ENCODE results near the gene RGL2.

The RGL2 gene

GRCh38 chr6:33248932-33249731 lies 49.6 kb downstream of the RGL2 start:
- POLR2A ChIA-PET = interaction anchor here (0.5 to 2.1 kb wide), 6 partner anchors 14 to 810 kb away, joined by 4 to 12 read pairs (median 6); partner anchors contain the start of genes RPS18 and VPS52
- DNase-seq (ENCODE audit: extremely low spot score) = peak; percentile 95
- no peak for TF ChIP-seq CTCF (IDR thresholded peaks at IDR 0.05; ENCODE audit: control extremely low read depth, extremely low read depth, low read depth, missing control alignments)
- CTCF ChIA-PET = interaction anchor here (0.7 to 7.7 kb wide), 54 partner anchors 8 to 411 kb away, joined by 3 to 82 read pairs (median 5); partner anchors contain the start of genes B3GALT4, CUTA, HSD17B8 and PFDN6

- CTCF ChIA-PET = interaction anchor here (0.7 to 7.7 kb wide), 59 partner anchors 9 to 403 kb away, joined by 3 to 82 read pairs (median 5); partner anchors contain the start of genes B3GALT4, CUTA, HSD17B8 and PFDN6
- DNase-seq (ENCODE audit: extremely low spot score) = no peak
- POLR2A ChIA-PET = interaction anchor here (0.5 to 2.2 kb wide), 6 partner anchors 23 to 810 kb away, joined by 3 to 10 read pairs (median 6); partner anchors contain the start of genes RPS18 and VPS52
- no peak for TF ChIP-seq CTCF (IDR thresholded peaks at IDR 0.05; ENCODE audit: control extremely low read depth, extremely low read depth, low read depth, missing control alignments)
Measured at GRCh38 chr6:33248643-33248931, 50.2 kb downstream of the RGL2 start.

GRCh38 chr6:33247977-33248642 lies 50.6 kb downstream of the RGL2 start:
- peak; percentile 80 for DNase-seq (ENCODE audit: extremely low spot score)
- TF ChIP-seq CTCF (IDR thresholded peaks at IDR 0.05; ENCODE audit: control extremely low read depth, extremely low read depth, low read depth, missing control alignments) = peak; percentile 91
- ChIA-PET POLR2A (interaction anchor here (0.6 to 2.2 kb wide), 9 partner anchors 24 to 1277 kb away, joined by 3 to 10 read pairs (median 3); partner anchors contain the start of genes RPS18 and VPS52), CTCF (interaction anchor here (0.6 to 7.7 kb wide), 64 partner anchors 9 to 403 kb away, joined by 3 to 82 read pairs (median 4); partner anchors contain the start of genes B3GALT4, CUTA, HSD17B8 and PFDN6)

- DNase-seq (ENCODE audit: extremely low spot score) = no peak
- ChIA-PET POLR2A (interaction anchor here (0.7 kb wide), 1 partner anchor 85 kb away, joined by 3 read pairs; no protein-coding TSS in a partner anchor), CTCF (interaction anchor here (0.9 kb wide), 1 partner anchor 129 kb away, joined by 4 read pairs; no protein-coding TSS in a partner anchor)
- TF ChIP-seq CTCF (IDR thresholded peaks at IDR 0.05; ENCODE audit: control extremely low read depth, extremely low read depth, low read depth, missing control alignments) = no peak
Measured at GRCh38 chr6:33243476-33243875, 55.3 kb downstream of the RGL2 start.

- ChIA-PET CTCF (interaction anchor here (8.5 kb wide), 1 partner anchor 6 kb away, joined by 82 read pairs; no protein-coding TSS in a partner anchor), POLR2A (no interaction called here)
- no peak for DNase-seq (ENCODE audit: extremely low spot score)
- TF ChIP-seq CTCF (IDR thresholded peaks at IDR 0.05; ENCODE audit: control extremely low read depth, extremely low read depth, low read depth, missing control alignments) = no peak
Measured at GRCh38 chr6:33241968-33242367, 56.8 kb downstream of the RGL2 start.

Data from GM10248 (cell line).